ENCODE measurements around the gene PRKACA.
"Not testable (repeated sequence)": the region's sequence is repeated elsewhere in the genome, so short reads cannot be mapped to it uniquely, and the experiment has no call there.

Gene PRKACA

GRCh38 chr19:14063105-14063504 is 54.5 kb downstream of the PRKACA start:
- DNase-seq: no peak

GRCh38 chr19:14062558-14062855 is 55.1 kb downstream of the PRKACA start:
- no peak for DNase-seq

- no peak for DNase-seq
Observed at GRCh38 chr19:14061751-14062557, 55.6 kb downstream of the PRKACA start, which contains the start of gene PALM3. Gene PALM3 (minus strand): TSS chr19:14062076. CDS start chr19:14061980, 96 bp downstream.

- no peak for DNase-seq
Observed at GRCh38 chr19:14061081-14061749, 56.3 kb downstream of the PRKACA start.

- no peak for DNase-seq
Observed at GRCh38 chr19:14059652-14060155, 57.9 kb downstream of the PRKACA start.

GRCh38 chr19:14059093-14059480 is 58.5 kb downstream of the PRKACA start:
- no peak for DNase-seq

GRCh38 chr19:14058182-14059092 is 59.1 kb downstream of the PRKACA start:
- DNase-seq: no peak

- no peak for DNase-seq
Observed at GRCh38 chr19:14056741-14057356, 60.7 kb downstream of the PRKACA start.

GRCh38 chr19:14056069-14056666 is 61.4 kb downstream of the PRKACA start:
- no peak for DNase-seq

- DNase-seq: no peak
Observed at GRCh38 chr19:14055396-14055795, 62.2 kb downstream of the PRKACA start.

- DNase-seq: no peak
Observed at GRCh38 chr19:14054721-14055120, 62.8 kb downstream of the PRKACA start.

GRCh38 chr19:14054099-14054498 is 63.5 kb downstream of the PRKACA start:
- DNase-seq: no peak

GRCh38 chr19:14053500-14053899 is 64.1 kb downstream of the PRKACA start:
- DNase-seq: no peak

- DNase-seq: no peak
Observed at GRCh38 chr19:14053032-14053431, 64.5 kb downstream of the PRKACA start.

GRCh38 chr19:14052470-14052869 is 65.1 kb downstream of the PRKACA start:
- DNase-seq: no peak

GRCh38 chr19:14051980-14052379 is 65.6 kb downstream of the PRKACA start:
- no peak for DNase-seq

- not testable (repeated sequence) for DNase-seq
Observed at GRCh38 chr19:14050961-14051360, 66.6 kb downstream of the PRKACA start.

GRCh38 chr19:14050512-14050911 is 67.0 kb downstream of the PRKACA start:
- no peak for DNase-seq

GRCh38 chr19:14048443-14049153 is 69.0 kb downstream of the PRKACA start:
- DNase-seq: no peak

GRCh38 chr19:14047866-14048265 is 69.7 kb downstream of the PRKACA start:
- DNase-seq: not testable (repeated sequence)

Data from left hindlimb (tissue), 1 donor.